ENCODE measurements around the gene FER.
"Not testable (repeated sequence)": the region's sequence is repeated elsewhere in the genome, so short reads cannot be mapped to it uniquely, and the experiment has no call there.

- TF ChIP-seq, protein P1, sequence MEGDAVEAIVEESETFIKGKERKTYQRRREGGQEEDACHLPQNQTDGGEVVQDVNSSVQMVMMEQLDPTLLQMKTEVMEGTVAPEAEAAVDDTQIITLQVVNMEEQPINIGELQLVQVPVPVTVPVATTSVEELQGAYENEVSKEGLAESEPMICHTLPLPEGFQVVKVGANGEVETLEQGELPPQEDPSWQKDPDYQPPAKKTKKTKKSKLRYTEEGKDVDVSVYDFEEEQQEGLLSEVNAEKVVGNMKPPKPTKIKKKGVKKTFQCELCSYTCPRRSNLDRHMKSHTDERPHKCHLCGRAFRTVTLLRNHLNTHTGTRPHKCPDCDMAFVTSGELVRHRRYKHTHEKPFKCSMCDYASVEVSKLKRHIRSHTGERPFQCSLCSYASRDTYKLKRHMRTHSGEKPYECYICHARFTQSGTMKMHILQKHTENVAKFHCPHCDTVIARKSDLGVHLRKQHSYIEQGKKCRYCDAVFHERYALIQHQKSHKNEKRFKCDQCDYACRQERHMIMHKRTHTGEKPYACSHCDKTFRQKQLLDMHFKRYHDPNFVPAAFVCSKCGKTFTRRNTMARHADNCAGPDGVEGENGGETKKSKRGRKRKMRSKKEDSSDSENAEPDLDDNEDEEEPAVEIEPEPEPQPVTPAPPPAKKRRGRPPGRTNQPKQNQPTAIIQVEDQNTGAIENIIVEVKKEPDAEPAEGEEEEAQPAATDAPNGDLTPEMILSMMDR (conservative IDR thresholded peaks at IDR 0.05; ENCODE audit: low read depth, low read length), result not testable (repeated sequence)
- TF ChIP-seq EZH2phosphoT487 (IDR thresholded peaks at IDR 0.05; ENCODE audit: borderline replicate concordance, low read length), result not testable (repeated sequence)
These were observed 118.4 kb downstream of the FER start for GRCh38 chr5:108866097-108866496.
